H54 (cell line): ENCODE data around the gene C3.
"Not testable (repeated sequence)": the region's sequence is repeated elsewhere in the genome, so short reads cannot be mapped to it uniquely, and the experiment has no call there.

ENCODE experiments used
- DNase-seq: peaks from one replicate; pipeline ENCODE4 v3.0.0; 2011; ENCODE audit warnings: low spot score, mixed read lengths; ENCODE audit not compliant: insufficient read length
- FAIRE-seq: peaks from 3 replicates; lab custom pipeline; 2011; peaks lifted over from hg19 to GRCh38; lab: Jason Lieb, UNC
- POLR2A ChIP-seq: IDR thresholded peaks from 2 replicates; pipeline ENCODE4 v1.6.1; 2011; ENCODE audit warnings: low read depth, mild to moderate bottlenecking, low read length

C3 gene

DNA sequence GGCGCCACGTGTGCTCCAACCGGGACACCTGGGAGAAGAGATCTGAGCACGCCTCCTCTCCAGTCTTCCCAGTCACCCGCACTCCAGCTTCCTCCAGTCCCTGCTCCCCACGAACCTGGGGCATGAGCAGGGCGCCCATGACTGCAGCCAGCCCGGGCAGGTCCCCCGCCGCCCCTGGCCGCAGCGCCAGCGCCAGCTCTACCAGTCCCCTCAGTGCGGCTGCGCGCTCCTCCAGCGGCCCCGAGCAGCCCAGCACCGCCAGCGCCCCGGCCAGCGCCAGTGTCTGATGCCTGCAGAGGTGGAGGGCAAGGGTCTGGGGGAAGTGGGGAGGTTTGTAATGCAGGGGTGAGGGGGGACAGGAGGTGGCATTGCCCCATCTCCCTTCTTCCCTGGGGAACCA, 33.7 kb upstream of the C3 start:
- FAIRE-seq (no peak), DNase-seq (no peak)
- TF ChIP-seq POLR2A = no peak

DNA sequence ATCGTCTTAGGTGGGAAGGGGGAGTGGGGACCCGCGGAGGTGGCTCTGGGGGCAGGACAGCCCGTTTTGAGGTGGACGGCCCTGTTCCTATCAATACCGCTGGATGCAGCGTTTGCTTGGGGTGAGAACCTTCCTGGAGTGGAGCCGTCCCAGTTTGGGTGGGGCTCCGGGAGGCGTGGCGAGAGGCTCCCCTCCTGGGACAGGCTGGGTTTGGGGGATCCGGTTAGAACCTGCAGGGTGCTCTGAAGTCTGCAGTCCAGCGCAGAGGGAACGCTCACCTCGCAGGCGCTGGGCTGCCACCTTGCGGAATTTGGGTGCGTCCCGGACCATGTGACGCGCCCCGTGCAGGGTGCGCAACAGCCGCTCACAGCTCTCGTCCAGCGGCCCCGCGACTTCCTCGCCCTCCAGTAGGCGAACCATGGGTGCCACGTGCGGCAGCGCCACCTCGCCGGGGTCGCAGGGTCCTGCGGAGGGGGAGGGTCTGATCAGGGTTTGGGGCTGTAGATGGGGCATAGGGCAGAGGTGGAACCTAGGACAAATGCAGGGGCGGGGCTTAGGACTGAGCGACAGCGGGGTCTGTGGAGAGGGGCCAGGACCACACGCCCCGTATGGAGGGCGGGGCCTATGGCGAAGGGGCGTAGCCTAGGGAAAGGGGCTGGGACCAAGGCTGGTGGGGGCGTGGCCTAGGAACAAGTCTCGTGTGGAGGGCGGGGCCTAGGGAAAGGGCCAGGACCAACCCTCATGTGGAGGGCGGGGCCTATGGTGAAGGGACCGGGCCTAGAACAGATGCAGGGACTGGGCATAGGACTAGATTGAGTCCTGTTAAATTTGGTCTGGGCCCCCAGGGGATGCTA, 33.0 kb upstream of the C3 start:
- DNase-seq = peak; percentile 70
- no peak for TF ChIP-seq POLR2A
- FAIRE-seq = no peak

DNA sequence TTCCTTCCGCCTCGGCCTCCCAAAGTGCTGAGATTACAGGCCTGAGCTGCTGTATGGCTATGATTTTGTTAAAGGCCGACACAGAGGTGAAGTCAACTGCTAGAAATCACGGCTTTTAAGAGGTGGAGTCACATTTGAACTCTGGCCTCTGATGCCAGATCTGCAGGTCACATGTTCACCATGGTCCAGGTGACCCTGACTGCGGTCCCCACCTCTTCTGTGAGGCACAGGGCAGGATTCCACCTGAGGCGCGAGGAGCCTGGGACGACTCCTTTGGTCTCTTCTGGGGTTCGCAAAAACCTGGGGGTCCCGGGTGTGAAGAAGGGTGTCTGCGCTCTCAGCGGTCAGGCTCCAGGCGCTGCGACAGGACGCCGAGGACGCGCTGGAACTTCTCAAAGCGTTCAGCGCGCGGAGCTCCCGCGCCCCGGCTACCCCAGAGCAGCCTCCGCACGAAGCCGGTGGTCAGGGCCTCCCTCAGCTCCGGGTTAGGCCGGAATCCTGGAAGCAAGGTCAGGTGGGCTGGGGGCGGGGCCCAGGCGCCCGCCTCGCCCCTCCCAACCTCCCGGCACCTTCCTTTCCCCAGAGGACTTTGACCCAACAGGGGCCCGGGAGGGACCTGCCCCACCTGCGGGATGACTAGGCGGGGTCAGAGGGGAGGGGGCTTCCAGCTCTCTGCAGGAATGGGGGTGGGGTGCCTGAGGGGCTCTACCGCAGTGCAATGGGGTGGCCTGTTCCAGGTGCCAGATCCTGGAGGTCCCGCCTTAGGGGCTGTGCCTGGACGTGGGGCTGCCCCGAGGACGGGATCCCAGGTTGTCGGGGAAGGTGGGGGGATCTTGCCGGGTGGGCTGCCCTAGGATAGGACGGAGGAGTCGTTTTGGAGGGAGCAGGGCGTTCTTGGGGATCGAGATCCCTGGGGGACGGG, 32.1 kb upstream of the C3 start:
- DNase-seq = no peak
- TF ChIP-seq POLR2A = no peak
- FAIRE-seq = no peak

DNA sequence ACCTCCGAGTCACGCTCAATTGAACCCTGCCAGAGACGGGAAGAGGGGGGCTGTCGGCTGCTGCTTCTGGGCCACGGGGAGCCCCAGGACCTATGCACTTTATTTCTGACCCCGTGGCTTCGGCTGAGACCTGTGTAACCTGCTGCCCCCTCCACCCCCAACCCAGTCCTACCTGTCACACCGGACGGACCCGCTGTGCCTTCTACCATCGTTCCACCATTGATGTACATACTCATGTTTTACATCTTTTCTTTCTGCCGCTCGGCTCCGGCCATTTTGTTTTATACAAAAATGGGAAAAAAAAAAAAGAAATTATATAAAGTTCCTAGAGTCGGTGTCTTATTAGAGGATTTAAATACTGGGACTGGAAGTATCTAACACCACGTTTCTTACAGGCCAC, 30.7 kb upstream of the C3 start:
- FAIRE-seq = no peak
- TF ChIP-seq POLR2A = no peak
- DNase-seq = no peak

DNA sequence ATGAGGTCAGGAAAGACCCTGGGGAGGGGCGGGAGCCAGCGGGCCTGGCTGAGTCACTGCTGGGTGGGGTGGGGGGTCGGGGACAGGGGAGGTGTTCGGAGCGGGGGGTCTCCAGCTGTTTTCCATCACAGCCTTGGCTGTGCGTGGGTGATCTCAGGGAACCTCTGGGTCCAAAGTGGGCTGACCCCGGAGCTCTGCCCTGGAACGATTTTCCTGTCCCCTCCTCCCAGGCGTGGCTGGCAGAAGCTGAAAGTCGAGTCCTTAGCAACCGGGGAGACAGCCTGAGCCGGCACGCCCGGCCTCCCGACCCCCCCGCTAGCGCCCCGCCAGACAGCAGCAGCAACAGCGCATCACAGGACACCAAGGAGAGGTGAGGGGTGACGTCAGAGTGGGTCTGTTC, 29.6 kb upstream of the C3 start:
- DNase-seq (no peak), FAIRE-seq (no peak)
- no peak for TF ChIP-seq POLR2A

DNA sequence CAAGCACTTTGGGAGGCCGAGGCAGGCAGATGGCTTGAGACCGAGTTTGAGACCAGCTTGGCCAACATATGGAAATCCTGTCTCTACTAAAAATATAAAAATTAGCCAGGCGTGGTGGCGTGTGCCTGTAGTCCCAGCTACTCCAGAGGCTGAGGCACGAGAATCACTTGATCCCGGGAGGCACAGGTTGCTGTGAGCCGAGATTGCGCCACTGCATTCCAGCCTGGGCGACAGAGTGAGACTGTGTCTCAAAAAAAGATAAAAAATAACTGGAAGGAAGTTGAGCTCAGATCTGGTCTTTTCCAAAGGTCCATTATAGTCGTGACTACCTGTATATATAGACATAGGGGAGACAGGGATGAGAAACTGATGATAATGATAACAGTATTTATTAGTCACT, 28.1 kb upstream of the C3 start:
- DNase-seq, FAIRE-seq: not testable (repeated sequence)

DNA sequence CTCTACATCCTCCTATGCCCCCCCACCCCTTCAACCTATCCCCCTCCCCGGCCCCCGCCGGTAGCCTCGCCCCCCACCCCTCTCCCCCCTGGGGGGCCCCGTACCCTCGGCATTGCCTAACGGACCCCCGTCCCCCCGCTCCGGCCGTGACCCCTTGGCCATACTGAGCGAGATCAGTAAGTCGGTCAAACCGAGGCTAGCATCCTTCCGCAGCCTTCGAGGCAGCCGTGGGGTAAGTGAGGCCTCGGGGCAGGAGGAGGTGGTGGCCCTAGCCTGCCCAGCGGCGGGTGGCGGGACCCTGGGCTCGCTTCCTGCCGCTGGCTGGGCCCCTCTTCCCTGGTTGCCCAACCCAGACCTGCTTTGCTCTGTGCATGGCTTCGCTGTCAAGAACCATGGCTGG, 25.5 kb upstream of the C3 start:
- FAIRE-seq = no peak
- DNase-seq = no peak
- no peak for TF ChIP-seq POLR2A

DNA sequence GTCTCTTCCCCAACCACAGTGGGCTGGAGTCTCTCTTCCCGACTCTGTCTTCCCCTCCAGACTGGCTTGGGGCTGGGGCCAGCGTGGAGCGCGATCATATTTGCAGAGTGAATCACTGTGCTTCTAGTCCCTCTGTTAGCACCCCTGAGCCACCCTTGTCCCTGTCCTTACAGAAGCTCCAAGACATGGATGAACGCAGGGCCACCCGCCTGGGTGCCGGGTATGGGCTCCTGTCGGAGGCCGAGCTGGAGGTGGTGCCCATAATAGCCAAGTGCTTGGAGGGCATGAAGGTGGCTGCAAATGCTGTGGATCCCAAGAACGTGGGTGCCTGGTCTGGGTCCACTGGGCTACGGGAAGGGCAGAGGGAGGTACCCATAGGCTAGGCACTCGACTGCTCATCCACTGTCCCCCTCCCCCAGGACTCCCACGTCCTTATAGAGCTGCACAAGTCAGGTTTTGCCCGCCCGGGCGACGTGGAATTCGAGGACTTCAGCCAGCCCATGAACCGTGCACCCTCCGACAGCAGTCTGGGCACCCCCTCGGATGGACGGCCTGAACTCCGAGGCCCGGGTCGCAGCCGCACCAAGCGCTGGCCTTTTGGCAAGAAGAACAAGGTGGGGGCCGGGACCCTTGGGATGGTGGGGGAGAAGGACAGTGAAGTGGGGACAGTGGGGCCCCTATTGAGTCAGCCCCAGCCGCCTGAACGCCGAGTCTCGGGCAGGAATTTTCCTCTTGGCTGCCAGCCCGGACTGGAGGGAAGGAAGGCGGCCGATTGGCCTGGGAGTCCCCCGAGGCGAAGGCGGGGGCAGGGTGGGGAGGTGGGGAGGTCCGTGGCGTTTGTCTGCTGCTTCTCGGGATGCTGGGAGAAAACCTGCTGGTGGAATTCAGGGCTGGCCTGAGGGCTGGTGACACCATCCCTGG, 24.2 kb upstream of the C3 start:
- no peak for FAIRE-seq
- peak; percentile 90 for DNase-seq
- TF ChIP-seq POLR2A = no peak

DNA sequence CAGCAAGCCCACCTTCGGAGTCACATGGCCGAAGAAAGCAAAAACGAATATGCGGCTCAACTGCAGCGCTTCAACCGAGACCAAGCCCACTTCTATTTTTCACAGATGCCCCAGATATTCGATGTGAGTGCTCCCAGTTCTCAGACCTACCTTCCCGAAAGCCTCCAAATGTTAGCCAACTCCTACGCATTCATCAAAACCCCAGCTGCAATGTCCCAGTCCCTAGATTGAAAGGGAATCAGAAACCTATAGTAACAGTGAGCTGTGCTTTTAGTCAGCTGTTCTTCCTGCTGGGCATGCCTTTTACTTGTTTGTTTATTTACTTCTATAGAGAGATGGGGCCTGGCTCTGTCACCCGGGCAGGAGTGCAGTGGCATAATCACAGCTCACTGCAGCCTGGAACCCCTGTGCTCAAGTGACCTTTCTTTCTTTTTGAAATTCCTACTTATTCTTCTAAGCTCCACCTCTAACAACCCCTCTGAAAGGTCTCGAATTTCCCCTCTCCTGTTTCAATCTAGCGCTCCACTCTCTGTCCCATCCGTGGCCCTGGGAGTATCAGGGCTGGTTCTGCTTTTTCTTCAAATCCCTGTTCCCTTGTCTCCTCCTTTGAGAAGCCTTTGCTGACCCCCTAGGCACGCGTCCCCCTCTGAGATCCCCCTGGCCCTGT, 23.4 kb upstream of the C3 start:
- TF ChIP-seq POLR2A = no peak
- no peak for FAIRE-seq
- DNase-seq = no peak

DNA sequence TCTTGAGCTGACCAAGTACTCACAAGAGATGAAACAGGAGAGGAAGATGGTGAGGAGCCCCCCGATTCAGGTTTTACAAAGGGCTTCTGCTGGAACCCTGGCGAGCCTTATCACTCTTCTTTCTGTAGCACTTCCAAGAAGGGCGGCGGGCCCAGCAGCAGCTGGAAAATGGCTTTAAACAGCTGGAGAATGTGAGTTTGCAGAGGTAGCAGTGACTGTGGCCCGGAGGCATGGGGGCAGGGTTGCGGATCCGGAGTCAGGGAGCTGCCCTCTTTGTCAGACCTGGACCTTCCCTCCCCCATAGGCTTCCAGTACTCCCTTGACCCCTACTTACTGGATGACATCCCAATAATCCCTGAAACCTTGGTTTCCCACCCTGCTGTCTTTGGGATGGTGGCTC, 22.6 kb upstream of the C3 start:
- TF ChIP-seq POLR2A = no peak
- DNase-seq (no peak), FAIRE-seq (no peak)

DNA sequence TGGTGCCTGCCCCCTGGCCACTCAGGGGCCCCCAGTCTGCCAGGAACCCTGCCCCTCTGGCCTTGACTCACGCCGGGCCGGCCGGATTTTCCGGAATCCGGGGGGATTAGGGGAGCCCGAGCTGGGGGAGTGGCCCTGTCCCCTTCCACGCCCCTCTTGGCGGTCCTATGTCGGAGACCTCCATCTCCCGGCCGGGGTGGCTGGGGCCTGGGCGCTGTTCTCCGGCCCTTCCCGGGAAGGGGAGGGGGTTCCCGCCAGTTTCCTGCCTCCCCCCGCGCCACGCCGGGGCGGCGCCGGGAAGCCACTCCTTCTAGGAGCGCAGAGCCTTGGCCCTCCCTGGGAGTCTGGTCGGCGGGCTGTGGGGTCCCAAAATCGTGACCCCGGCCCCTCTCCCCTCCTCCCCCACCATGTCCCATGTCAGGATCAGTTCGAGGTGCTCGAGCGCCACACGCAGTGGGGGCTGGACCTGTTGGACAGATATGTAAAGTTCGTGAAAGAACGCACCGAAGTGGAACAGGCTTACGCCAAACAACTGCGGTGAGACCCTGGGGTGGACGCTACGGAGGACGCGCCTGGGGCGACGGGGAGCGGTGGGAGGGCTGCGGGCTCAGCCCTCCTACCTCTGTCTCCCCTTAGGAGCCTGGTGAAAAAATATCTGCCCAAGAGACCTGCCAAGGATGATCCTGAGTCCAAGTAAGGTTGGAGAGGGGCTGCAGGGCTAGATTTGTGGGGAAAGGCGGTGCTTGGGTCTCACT, 20.3 kb upstream of the C3 start:
- TF ChIP-seq POLR2A = no peak
- DNase-seq (peak; percentile 61), FAIRE-seq (no peak)

DNA sequence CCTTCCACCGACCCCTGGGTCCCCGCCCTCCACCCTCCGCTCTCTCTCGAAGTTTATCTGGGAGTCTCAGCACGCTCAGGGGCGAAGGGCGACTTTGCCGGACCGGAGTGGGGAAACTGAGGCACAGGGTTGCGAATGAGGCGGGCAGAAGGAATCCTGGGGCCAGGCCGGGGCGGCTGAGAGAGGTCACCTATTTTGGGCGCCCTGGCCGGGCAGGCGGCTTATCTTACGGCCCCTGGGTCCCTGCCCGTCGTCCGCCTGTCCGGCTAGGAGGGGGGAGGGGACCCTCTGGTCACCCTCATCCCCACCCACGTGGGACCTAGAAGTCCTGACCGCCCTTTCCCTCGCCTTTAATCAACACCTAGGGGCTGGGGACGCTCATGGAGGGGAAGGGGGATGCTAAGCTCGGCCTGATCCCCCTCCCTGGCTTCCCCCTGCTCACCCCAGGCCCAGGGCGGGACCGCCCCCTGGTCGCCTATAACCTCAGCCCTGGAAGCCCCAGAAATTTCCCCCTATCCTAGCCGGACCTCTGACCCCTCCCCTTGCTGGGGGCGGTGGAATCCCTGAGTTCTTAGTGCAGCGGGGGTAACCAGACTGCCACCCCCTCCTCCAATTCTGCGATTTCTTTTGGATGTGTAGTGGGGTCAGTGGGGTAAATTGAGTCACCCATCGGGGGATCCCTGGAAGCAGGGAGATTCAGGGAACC, 19.6 kb upstream of the C3 start:
- FAIRE-seq = no peak
- TF ChIP-seq POLR2A = no peak

More for the DNA sequence above, 19.6 kb upstream of the C3 start:
- no peak for DNase-seq
